HG03378 (cell line): ENCODE data around the gene GPC3.

Experiments
- ATAC-seq: cut with Tn5 transposase; IDR thresholded peaks from one replicate; pipeline ENCODE4 v1.9.1; 2021; ENCODE audit warnings: mild to moderate bottlenecking, moderate library complexity; ENCODE audit not compliant: unreplicated experiment

The GPC3 gene

GRCh38 chrX:133658293-133658911, 327.0 kb downstream of the GPC3 start:
- no peak for ATAC-seq

- no peak for ATAC-seq
Observed at GRCh38 chrX:133655275-133656265, 329.8 kb downstream of the GPC3 start.

GRCh38 chrX:133654811-133655210, 330.6 kb downstream of the GPC3 start:
- no peak for ATAC-seq

GRCh38 chrX:133653358-133653757, 332.0 kb downstream of the GPC3 start:
- ATAC-seq: no peak

- ATAC-seq: no peak
Observed at GRCh38 chrX:133652185-133652584, 333.2 kb downstream of the GPC3 start.

GRCh38 chrX:133650239-133650638, 335.2 kb downstream of the GPC3 start:
- no peak for ATAC-seq

- ATAC-seq: no peak
Observed at GRCh38 chrX:133649651-133650050, 335.7 kb downstream of the GPC3 start.

GRCh38 chrX:133648594-133648993, 336.8 kb downstream of the GPC3 start:
- ATAC-seq: no peak

- no peak for ATAC-seq
Observed at GRCh38 chrX:133646719-133647116, 338.7 kb downstream of the GPC3 start.

GRCh38 chrX:133645977-133646718, 339.2 kb downstream of the GPC3 start:
- ATAC-seq: no peak

- ATAC-seq: no peak
Observed at GRCh38 chrX:133645256-133645655, 340.1 kb downstream of the GPC3 start.

GRCh38 chrX:133640161-133641015, 345.0 kb downstream of the GPC3 start:
- no peak for ATAC-seq

GRCh38 chrX:133639726-133640125, 345.7 kb downstream of the GPC3 start:
- ATAC-seq: no peak

GRCh38 chrX:133638285-133638684, 347.1 kb downstream of the GPC3 start:
- no peak for ATAC-seq

GRCh38 chrX:133637765-133638164, 347.6 kb downstream of the GPC3 start:
- no peak for ATAC-seq

- no peak for ATAC-seq
Observed at GRCh38 chrX:133636009-133636408, 349.4 kb downstream of the GPC3 start.

GRCh38 chrX:133634416-133634815, 351.0 kb downstream of the GPC3 start:
- no peak for ATAC-seq

GRCh38 chrX:133633950-133634349, 351.4 kb downstream of the GPC3 start:
- no peak for ATAC-seq

GRCh38 chrX:133633162-133633561, 352.2 kb downstream of the GPC3 start:
- no peak for ATAC-seq

- ATAC-seq: no peak
Observed at GRCh38 chrX:133630362-133630761, 355.0 kb downstream of the GPC3 start.
